Glutamatergic neuron (in vitro differentiated cells): ENCODE measurements around the gene RAB17. TPM values are rescaled to one million over a fixed set of nuclear protein-coding genes. Genes with fewer than 3 reads are reported as not detected.

Experiments
- DNase-seq: peaks from one replicate; pipeline ENCODE4 v3.0.0; 2022
- H3K27ac Mint-ChIP-seq: one replicate; pipeline ENCODE4 v1.8.0; 2020; ENCODE audit warnings: mild to moderate bottlenecking, mixed read lengths, inconsistent platforms; ENCODE audit not compliant: unreplicated experiment
- H3K27me3 Mint-ChIP-seq: one replicate; pipeline ENCODE4 v1.8.0; 2020; ENCODE audit warnings: mild to moderate bottlenecking, moderate library complexity, mixed read lengths, inconsistent platforms; ENCODE audit not compliant: unreplicated experiment
- H3K36me3 Mint-ChIP-seq: one replicate; pipeline ENCODE4 v1.8.0; 2020; ENCODE audit warnings: mild to moderate bottlenecking, mixed read lengths, inconsistent platforms; ENCODE audit not compliant: unreplicated experiment
- H3K4me1 Mint-ChIP-seq: one replicate; pipeline ENCODE4 v1.8.0; 2020; ENCODE audit warnings: mild to moderate bottlenecking, low read depth, mixed read lengths, inconsistent platforms; ENCODE audit not compliant: unreplicated experiment
- H3K4me3 Mint-ChIP-seq: one replicate; pipeline ENCODE4 v1.8.0; 2020; ENCODE audit warnings: mild to moderate bottlenecking, mixed read lengths, inconsistent platforms; ENCODE audit not compliant: unreplicated experiment
- H3K9me3 Mint-ChIP-seq: one replicate; pipeline ENCODE4 v1.8.0; 2020; ENCODE audit warnings: mild to moderate bottlenecking, moderate library complexity, mixed read lengths, inconsistent platforms; ENCODE audit not compliant: unreplicated experiment
- CTCF ChIP-seq: fragments of 200-600 bp; sonication (generic); IDR thresholded peaks from one replicate; pipeline ENCODE4 v1.5.0; 2021; ENCODE audit not compliant: partially characterized antibody, unreplicated experiment
- total RNA-seq: library from RNA; stranded (reverse); fragmentation: NEBNext Ultra II Directional; extraction: Animal tissue kit (Norgen Biotek cat#: 25700); gene quantifications from one replicate; pipeline ENCODE4 v1.2.1, GENCODE V29; 2021; ENCODE audit not compliant: unreplicated experiment

Gene RAB17
- total RNA-seq, 1 donor from 2014 or later, result not detected

- Mint-ChIP-seq H3K27ac (no peak overlapping the region), H3K4me3 (no peak overlapping the region), H3K27me3 (peaks cover 2% of the 10 kb centered on the region), H3K9me3 (peaks cover 2% of the 10 kb centered on the region), H3K36me3 (no peaks in the 10 kb centered on the region), H3K4me1 (no peaks in the 10 kb centered on the region)
- no peak for DNase-seq
- no peak for TF ChIP-seq CTCF
Measured at GRCh38 chr2:237572742-237573101, 17.8 kb downstream of the RAB17 start.

GRCh38 chr2:237572021-237572741 is 18.4 kb downstream of the RAB17 start:
- Mint-ChIP-seq H3K9me3 (peaks cover 2% of the 10 kb centered on the region), H3K27me3 (no peaks in the 10 kb centered on the region), H3K4me3 (no peak overlapping the region), H3K36me3 (no peaks in the 10 kb centered on the region), H3K4me1 (no peaks in the 10 kb centered on the region), H3K27ac (no peak overlapping the region)
- TF ChIP-seq CTCF, result peak; percentile 98
- DNase-seq, result peak; percentile 97

GRCh38 chr2:237571551-237571950 is 19.0 kb downstream of the RAB17 start:
- TF ChIP-seq CTCF, result no peak
- Mint-ChIP-seq H3K9me3 (peaks cover 2% of the 10 kb centered on the region), H3K27me3 (no peaks in the 10 kb centered on the region), H3K27ac (no peak overlapping the region), H3K36me3 (no peaks in the 10 kb centered on the region), H3K4me3 (no peak overlapping the region), H3K4me1 (no peaks in the 10 kb centered on the region)
- DNase-seq, result no peak

GRCh38 chr2:237570776-237571335 is 19.7 kb downstream of the RAB17 start:
- Mint-ChIP-seq H3K27me3 (no peaks in the 10 kb centered on the region), H3K4me1 (no peaks in the 10 kb centered on the region), H3K9me3 (peaks cover 2% of the 10 kb centered on the region), H3K4me3 (no peak overlapping the region), H3K36me3 (no peaks in the 10 kb centered on the region), H3K27ac (no peak overlapping the region)
- DNase-seq, result no peak
- TF ChIP-seq CTCF, result no peak

GRCh38 chr2:237569896-237570295 is 20.6 kb downstream of the RAB17 start:
- no peak for TF ChIP-seq CTCF
- no peaks in the 10 kb centered on the region for H3K36me3 Mint-ChIP-seq
- H3K27me3 Mint-ChIP-seq, result no peaks in the 10 kb centered on the region
- H3K4me1 Mint-ChIP-seq, result no peaks in the 10 kb centered on the region
- H3K4me3 Mint-ChIP-seq, result no peak overlapping the region
- DNase-seq, result no peak
- no peak overlapping the region for H3K27ac Mint-ChIP-seq
- peaks cover 2% of the 10 kb centered on the region for H3K9me3 Mint-ChIP-seq
